Measurements from ENCODE around the gene UGP2. TPM values are rescaled to one million over a fixed set of nuclear protein-coding genes. Genes with fewer than 3 reads are reported as not detected.

UGP2 gene
- total RNA-seq, 1 experiment from 2014 or later = 134 TPM

DNA sequence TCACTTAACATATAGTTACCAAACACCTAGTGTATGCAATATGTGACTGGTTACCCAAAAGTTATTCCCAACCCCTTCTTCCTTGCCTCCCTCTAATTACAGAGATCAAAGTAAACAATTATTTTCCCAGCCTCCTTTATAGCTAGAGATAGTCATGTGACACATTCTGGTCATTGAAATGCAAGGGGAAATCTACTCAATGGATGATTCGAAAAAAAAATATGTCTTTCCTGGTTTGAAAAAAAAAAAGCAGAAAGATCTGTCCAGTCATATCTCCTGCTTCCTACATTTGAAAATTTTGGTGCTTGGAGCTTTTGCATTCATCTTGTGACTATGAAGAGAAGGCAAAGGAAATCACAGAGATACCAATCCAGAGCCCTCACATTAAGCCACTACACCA lies 27.6 kb upstream of the UGP2 start:
- BruUV-seq (replicated peaks) = no TSS peak
- H3K27me3 Mint-ChIP-seq (ENCODE audit: unreplicated experiment) = no peaks in the 10 kb centered on the region
- TF ChIP-seq, protein P1, sequence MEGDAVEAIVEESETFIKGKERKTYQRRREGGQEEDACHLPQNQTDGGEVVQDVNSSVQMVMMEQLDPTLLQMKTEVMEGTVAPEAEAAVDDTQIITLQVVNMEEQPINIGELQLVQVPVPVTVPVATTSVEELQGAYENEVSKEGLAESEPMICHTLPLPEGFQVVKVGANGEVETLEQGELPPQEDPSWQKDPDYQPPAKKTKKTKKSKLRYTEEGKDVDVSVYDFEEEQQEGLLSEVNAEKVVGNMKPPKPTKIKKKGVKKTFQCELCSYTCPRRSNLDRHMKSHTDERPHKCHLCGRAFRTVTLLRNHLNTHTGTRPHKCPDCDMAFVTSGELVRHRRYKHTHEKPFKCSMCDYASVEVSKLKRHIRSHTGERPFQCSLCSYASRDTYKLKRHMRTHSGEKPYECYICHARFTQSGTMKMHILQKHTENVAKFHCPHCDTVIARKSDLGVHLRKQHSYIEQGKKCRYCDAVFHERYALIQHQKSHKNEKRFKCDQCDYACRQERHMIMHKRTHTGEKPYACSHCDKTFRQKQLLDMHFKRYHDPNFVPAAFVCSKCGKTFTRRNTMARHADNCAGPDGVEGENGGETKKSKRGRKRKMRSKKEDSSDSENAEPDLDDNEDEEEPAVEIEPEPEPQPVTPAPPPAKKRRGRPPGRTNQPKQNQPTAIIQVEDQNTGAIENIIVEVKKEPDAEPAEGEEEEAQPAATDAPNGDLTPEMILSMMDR (IDR thresholded peaks at IDR 0.05; ENCODE audit: unreplicated experiment) = no peak
- no peaks in the 10 kb centered on the region for H3K36me3 Mint-ChIP-seq (ENCODE audit: insufficient read depth, unreplicated experiment)
- no peak overlapping the region for H3K27ac Mint-ChIP-seq (ENCODE audit: unreplicated experiment)
- DNase-seq = no peak
- intact Hi-C loops (cut with micrococcal nuclease; ENCODE audit: unreplicated experiment) = no loop called here
- CTCF ChIA-PET = no interaction called here
- H3K9me3 Mint-ChIP-seq (ENCODE audit: low read depth, unreplicated experiment) = no peaks in the 10 kb centered on the region
- H3K4me3 Mint-ChIP-seq (ENCODE audit: low read depth, unreplicated experiment) = no peak overlapping the region
- no peaks in the 10 kb centered on the region for H3K4me1 Mint-ChIP-seq (ENCODE audit: low read depth, unreplicated experiment)

DNA sequence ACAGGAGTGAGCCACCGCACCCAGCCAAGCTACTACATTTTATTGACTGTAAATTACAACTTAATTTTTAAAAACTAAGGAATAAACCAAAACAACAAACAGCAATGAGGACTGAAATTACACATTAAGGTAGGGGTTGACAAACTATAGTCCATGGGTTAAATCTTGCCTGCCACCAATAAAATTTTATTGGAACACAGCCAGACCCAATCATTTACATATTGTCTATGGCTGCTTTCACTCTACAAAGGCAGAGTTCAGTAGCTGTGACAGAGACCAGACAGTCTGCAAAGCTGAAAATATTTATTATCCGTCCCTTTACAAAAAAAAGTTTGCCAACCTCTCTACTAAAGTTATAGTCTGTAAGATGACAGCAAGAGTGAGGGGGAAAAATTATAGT lies 24.3 kb upstream of the UGP2 start:
- TF ChIP-seq, protein P1 (IDR thresholded peaks at IDR 0.05; ENCODE audit: unreplicated experiment) = no peak

DNA sequence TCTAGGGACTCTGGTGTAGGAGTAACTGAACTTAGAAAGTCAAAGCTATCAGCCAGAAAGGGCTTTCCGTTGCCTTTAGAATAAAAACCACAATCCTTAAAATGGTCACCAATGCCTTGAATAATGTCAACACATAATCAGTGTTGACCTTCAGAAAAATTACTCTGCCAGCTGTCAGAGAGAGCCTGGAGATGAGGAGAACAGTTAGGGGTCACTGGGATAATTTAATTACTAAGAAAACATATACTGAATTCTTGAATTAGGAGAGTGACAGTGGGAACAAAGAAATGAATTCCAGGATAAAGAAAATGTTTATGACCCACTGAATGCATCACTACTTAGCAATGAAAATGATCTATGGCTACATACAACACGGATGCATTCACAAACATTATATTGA lies 23.4 kb upstream of the UGP2 start:
- no peak for DNase-seq
- intact Hi-C loops (cut with micrococcal nuclease; ENCODE audit: unreplicated experiment) = no loop called here
- no peaks in the 10 kb centered on the region for H3K4me1 Mint-ChIP-seq (ENCODE audit: low read depth, unreplicated experiment)
- no peaks in the 10 kb centered on the region for H3K9me3 Mint-ChIP-seq (ENCODE audit: low read depth, unreplicated experiment)
- CTCF ChIA-PET = no interaction called here
- H3K4me3 Mint-ChIP-seq (ENCODE audit: low read depth, unreplicated experiment) = no peak overlapping the region
- no TSS peak for BruUV-seq (replicated peaks)
- TF ChIP-seq, protein P1 (IDR thresholded peaks at IDR 0.05; ENCODE audit: unreplicated experiment) = no peak
- H3K27me3 Mint-ChIP-seq (ENCODE audit: unreplicated experiment) = no peaks in the 10 kb centered on the region
- H3K36me3 Mint-ChIP-seq (ENCODE audit: insufficient read depth, unreplicated experiment) = no peaks in the 10 kb centered on the region
- no peak overlapping the region for H3K27ac Mint-ChIP-seq (ENCODE audit: unreplicated experiment)

More for the DNA sequence above, 24.3 kb upstream of the UGP2 start:
- H3K27ac Mint-ChIP-seq (ENCODE audit: unreplicated experiment) = no peak overlapping the region
- CTCF ChIA-PET = no interaction called here
- no peaks in the 10 kb centered on the region for H3K4me1 Mint-ChIP-seq (ENCODE audit: low read depth, unreplicated experiment)
- DNase-seq = no peak
- intact Hi-C loops (cut with micrococcal nuclease; ENCODE audit: unreplicated experiment) = no loop called here
- no TSS peak for BruUV-seq (replicated peaks)
- no peaks in the 10 kb centered on the region for H3K27me3 Mint-ChIP-seq (ENCODE audit: unreplicated experiment)
- no peaks in the 10 kb centered on the region for H3K9me3 Mint-ChIP-seq (ENCODE audit: low read depth, unreplicated experiment)
- no peak overlapping the region for H3K4me3 Mint-ChIP-seq (ENCODE audit: low read depth, unreplicated experiment)
- H3K36me3 Mint-ChIP-seq (ENCODE audit: insufficient read depth, unreplicated experiment) = no peaks in the 10 kb centered on the region

DNA sequence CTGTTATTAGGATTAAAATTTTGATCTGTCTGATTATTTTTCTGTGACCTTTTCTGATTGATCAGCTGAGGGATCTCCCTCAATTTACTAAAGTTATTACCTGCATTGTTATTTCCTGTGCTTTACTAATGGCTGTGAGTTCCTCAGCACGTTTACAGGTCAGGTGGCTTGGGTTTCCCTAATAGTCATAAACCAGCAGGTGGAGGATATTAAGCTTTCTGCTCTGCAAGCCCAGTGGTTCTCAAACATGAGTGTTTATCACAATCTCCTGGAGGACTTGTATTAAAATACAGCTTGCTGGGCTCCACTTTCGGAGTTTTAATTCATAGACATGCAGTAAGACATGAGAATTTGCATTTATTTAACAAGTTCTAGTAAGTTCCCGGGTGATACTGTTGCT lies 22.4 kb upstream of the UGP2 start:
- H3K9me3 Mint-ChIP-seq (ENCODE audit: low read depth, unreplicated experiment) = no peaks in the 10 kb centered on the region
- no peak overlapping the region for H3K27ac Mint-ChIP-seq (ENCODE audit: unreplicated experiment)
- intact Hi-C loops (cut with micrococcal nuclease; ENCODE audit: unreplicated experiment) = no loop called here
- DNase-seq = no peak
- no peak overlapping the region for H3K4me3 Mint-ChIP-seq (ENCODE audit: low read depth, unreplicated experiment)
- H3K4me1 Mint-ChIP-seq (ENCODE audit: low read depth, unreplicated experiment) = no peaks in the 10 kb centered on the region
- CTCF ChIA-PET = no interaction called here
- TF ChIP-seq, protein P1 (IDR thresholded peaks at IDR 0.05; ENCODE audit: unreplicated experiment) = no peak
- BruUV-seq (replicated peaks) = no TSS peak
- H3K27me3 Mint-ChIP-seq (ENCODE audit: unreplicated experiment) = no peaks in the 10 kb centered on the region
- H3K36me3 Mint-ChIP-seq (ENCODE audit: insufficient read depth, unreplicated experiment) = no peaks in the 10 kb centered on the region
